ENCODE data around the gene HTD2. TPM values are rescaled to one million over a fixed set of nuclear protein-coding genes. Genes with fewer than 3 reads are reported as not detected.

Gene HTD2
- total and polyA plus RNA-seq, 2 donors from 2014 or later, result 6.4 to 7.8 TPM

- FAIRE-seq (no peak), DNase-seq (no peak)
- no peaks in the 10 kb centered on the region for H3K27me3 ChIP-seq (ENCODE audit: control insufficient read depth, insufficient read depth, low read length)
- H3K36me3 ChIP-seq (ENCODE audit: control insufficient read depth in 2 of 3, insufficient read depth in 3 of 3, low read length in 3 of 3), result peaks cover 0 to 7% (median 0%) of the 10 kb centered on the region in 3 donors
- H3K4me1 ChIP-seq (ENCODE audit: control insufficient read depth in 2 of 3, insufficient read depth in 2 of 3, low read depth in 1 of 3, low read length in 3 of 3), result peaks cover 0 to 9% (median 6%) of the 10 kb centered on the region in 3 donors
- intact Hi-C loops (cut with DNase I), result no loop called here
- TF ChIP-seq CTCF (IDR thresholded peaks at IDR 0.05; ENCODE audit: borderline replicate concordance, extremely low read depth, insufficient read depth), result no peak
- H3K9ac ChIP-seq (ENCODE audit: low read length in 3 of 3), result no peak overlapping the region
- H3K27ac ChIP-seq (ENCODE audit: low read depth in 2 of 2, low read length in 2 of 2), result no peak overlapping the region
- no peak overlapping the region for H3K4me3 ChIP-seq (ENCODE audit: low read length in 3 of 3)
- no peaks in the 10 kb centered on the region for H3K9me3 ChIP-seq (ENCODE audit: control insufficient read depth in 2 of 3, insufficient read depth in 1 of 3, low read length in 3 of 3)
Observed at GRCh38 chr3:58292866-58293265, 13.5 kb upstream of the HTD2 start.

GRCh38 chr3:58293516-58293915 is 12.8 kb upstream of the HTD2 start:
- Histone ChIP-seq H3K27me3 (ENCODE audit: control insufficient read depth, insufficient read depth, low read length) (no peaks in the 10 kb centered on the region), H3K4me3 (ENCODE audit: low read length in 3 of 3) (no peak overlapping the region), H3K4me1 (ENCODE audit: control insufficient read depth in 2 of 3, insufficient read depth in 2 of 3, low read depth in 1 of 3, low read length in 3 of 3) (peaks cover 0 to 9% (median 6%) of the 10 kb centered on the region in 3 donors), H3K27ac (ENCODE audit: low read depth in 2 of 2, low read length in 2 of 2) (no peak overlapping the region), H3K9me3 (ENCODE audit: control insufficient read depth in 2 of 3, insufficient read depth in 1 of 3, low read length in 3 of 3) (no peaks in the 10 kb centered on the region), H3K9ac (ENCODE audit: low read length in 3 of 3) (no peak overlapping the region), H3K36me3 (ENCODE audit: control insufficient read depth in 2 of 3, insufficient read depth in 3 of 3, low read length in 3 of 3) (peaks cover 0 to 2% (median 0%) of the 10 kb centered on the region in 3 donors)
- FAIRE-seq (no peak), DNase-seq (no peak)
- intact Hi-C loops (cut with DNase I), result no loop called here
- no peak for TF ChIP-seq CTCF (IDR thresholded peaks at IDR 0.05; ENCODE audit: borderline replicate concordance, extremely low read depth, insufficient read depth)

- no peak overlapping the region for H3K4me3 ChIP-seq (ENCODE audit: low read length in 3 of 3)
- no peak for TF ChIP-seq CTCF (IDR thresholded peaks at IDR 0.05; ENCODE audit: borderline replicate concordance, extremely low read depth, insufficient read depth)
- peaks cover 0 to 9% (median 6%) of the 10 kb centered on the region in 3 donors for H3K4me1 ChIP-seq (ENCODE audit: control insufficient read depth in 2 of 3, insufficient read depth in 2 of 3, low read depth in 1 of 3, low read length in 3 of 3)
- DNase-seq (no peak), FAIRE-seq (no peak)
- H3K36me3 ChIP-seq (ENCODE audit: control insufficient read depth in 2 of 3, insufficient read depth in 3 of 3, low read length in 3 of 3), result no peaks in the 10 kb centered on the region
- no peak overlapping the region for H3K9ac ChIP-seq (ENCODE audit: low read length in 3 of 3)
- no peaks in the 10 kb centered on the region for H3K27me3 ChIP-seq (ENCODE audit: control insufficient read depth, insufficient read depth, low read length)
- intact Hi-C loops (cut with DNase I), result no loop called here
- no peak overlapping the region for H3K27ac ChIP-seq (ENCODE audit: low read depth in 2 of 2, low read length in 2 of 2)
- H3K9me3 ChIP-seq (ENCODE audit: control insufficient read depth in 2 of 3, insufficient read depth in 1 of 3, low read length in 3 of 3), result no peaks in the 10 kb centered on the region
Observed at GRCh38 chr3:58296269-58296668, 10.1 kb upstream of the HTD2 start.

GRCh38 chr3:58296843-58297242 is 9.5 kb upstream of the HTD2 start:
- peaks cover 0 to 9% (median 6%) of the 10 kb centered on the region in 3 donors for H3K4me1 ChIP-seq (ENCODE audit: control insufficient read depth in 2 of 3, insufficient read depth in 2 of 3, low read depth in 1 of 3, low read length in 3 of 3)
- intact Hi-C loops (cut with DNase I), result no loop called here
- no peak for DNase-seq
- no peak overlapping the region for H3K9ac ChIP-seq (ENCODE audit: low read length in 3 of 3)
- H3K27ac ChIP-seq (ENCODE audit: low read depth in 2 of 2, low read length in 2 of 2), result peak overlapping the region in 1 of 2 donors; percentile 9
- no peak for TF ChIP-seq CTCF (IDR thresholded peaks at IDR 0.05; ENCODE audit: borderline replicate concordance, extremely low read depth, insufficient read depth)
- H3K4me3 ChIP-seq (ENCODE audit: low read length in 3 of 3), result no peak overlapping the region
- no peaks in the 10 kb centered on the region for H3K9me3 ChIP-seq (ENCODE audit: control insufficient read depth in 2 of 3, insufficient read depth in 1 of 3, low read length in 3 of 3)
- H3K36me3 ChIP-seq (ENCODE audit: control insufficient read depth in 2 of 3, insufficient read depth in 3 of 3, low read length in 3 of 3), result no peaks in the 10 kb centered on the region
- FAIRE-seq, result no peak
- H3K27me3 ChIP-seq (ENCODE audit: control insufficient read depth, insufficient read depth, low read length), result no peaks in the 10 kb centered on the region

Measured in kidney (tissue), 14 donors.